Uterus (tissue), 2 donors: ENCODE results near the gene RANBP9.

Experiments used
- CTCF ChIP-seq, 4 experiments: fragments of 200-600 bp in 2 of 4; fragments of 450-650 bp in 2 of 4; sonication (generic) in 2 of 4; IDR thresholded peaks; one replicate each; pipeline ENCODE4 v1.5.1; 2016 to 2019; ENCODE audit warnings: antibody characterized with exemption in 4 of 4, mild to moderate bottlenecking in 2 of 4, moderate library complexity in 1 of 4
- POLR2A ChIP-seq, 2 donors: fragments of 450-650 bp; IDR thresholded peaks; one replicate each; pipeline ENCODE4 v1.6.1; 2016; ENCODE audit warnings: antibody characterized with exemption in 2 of 2, mild to moderate bottlenecking in 1 of 2, moderate library complexity in 1 of 2

- TF ChIP-seq CTCF (IDR thresholded peaks at IDR 0.05), result no peak
- TF ChIP-seq POLR2A (IDR thresholded peaks at IDR 0.05), result no peak
Observed at GRCh38 chr6:13633343-13633742, 78.3 kb downstream of the RANBP9 start.
